ENCODE data around the gene PRKD2.

The PRKD2 gene

GRCh38 chr19:46648060-46648960 is 68.6 kb downstream of the PRKD2 start:
- TF ChIP-seq CTCF (conservative IDR thresholded peaks at IDR 0.05; ENCODE audit: control insufficient read depth, insufficient read depth, low read depth, low read length): no peak
- no peak overlapping the region for H3K4me3 ChIP-seq (ENCODE audit: control insufficient read depth, low read depth, low read length)
- no peak for DNase-seq (ENCODE audit: low read depth)

- no peak for TF ChIP-seq CTCF (conservative IDR thresholded peaks at IDR 0.05; ENCODE audit: control insufficient read depth, insufficient read depth, low read depth, low read length)
- no peak overlapping the region for H3K4me3 ChIP-seq (ENCODE audit: control insufficient read depth, low read depth, low read length)
- DNase-seq (ENCODE audit: low read depth): no peak
These were observed 70.5 kb downstream of the PRKD2 start for GRCh38 chr19:46646402-46646801.

DNA sequence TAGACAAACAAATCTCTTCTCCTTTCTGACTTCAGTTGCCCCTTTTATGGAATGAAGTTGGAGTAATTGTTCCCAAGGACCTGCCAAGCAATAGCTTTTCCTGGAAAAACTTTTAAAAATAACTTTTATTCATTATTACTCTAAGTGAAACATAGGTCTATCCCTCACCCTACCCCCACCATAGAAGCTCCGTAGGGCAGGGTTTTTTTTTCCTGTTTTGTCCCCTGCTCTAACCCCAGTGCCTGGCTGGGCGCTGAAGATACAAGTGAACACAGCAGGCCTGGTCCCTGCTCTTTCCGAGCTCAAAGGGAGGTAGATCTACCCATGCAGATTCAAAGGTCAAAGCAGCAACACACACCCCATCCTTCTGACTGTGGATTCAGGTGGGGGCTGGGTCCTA is 72.2 kb downstream of the PRKD2 start:
- DNase-seq (ENCODE audit: low read depth): no peak
- no peak overlapping the region for H3K4me3 ChIP-seq (ENCODE audit: control insufficient read depth, low read depth, low read length)
- TF ChIP-seq CTCF (conservative IDR thresholded peaks at IDR 0.05; ENCODE audit: control insufficient read depth, insufficient read depth, low read depth, low read length): no peak

GRCh38 chr19:46640656-46641055 is 76.3 kb downstream of the PRKD2 start:
- DNase-seq (ENCODE audit: low read depth): no peak

GRCh38 chr19:46639358-46640182 is 77.3 kb downstream of the PRKD2 start:
- TF ChIP-seq CTCF (conservative IDR thresholded peaks at IDR 0.05; ENCODE audit: control insufficient read depth, insufficient read depth, low read depth, low read length): no peak
- DNase-seq (ENCODE audit: low read depth): peak; percentile 69
- peak overlapping the region; percentile 48 for H3K4me3 ChIP-seq (ENCODE audit: control insufficient read depth, low read depth, low read length)

More at GRCh38 chr19:46640656-46641055, 76.3 kb downstream of the PRKD2 start:
- TF ChIP-seq CTCF (conservative IDR thresholded peaks at IDR 0.05; ENCODE audit: control insufficient read depth, insufficient read depth, low read depth, low read length): no peak
- H3K4me3 ChIP-seq (ENCODE audit: control insufficient read depth, low read depth, low read length): no peak overlapping the region

DNA sequence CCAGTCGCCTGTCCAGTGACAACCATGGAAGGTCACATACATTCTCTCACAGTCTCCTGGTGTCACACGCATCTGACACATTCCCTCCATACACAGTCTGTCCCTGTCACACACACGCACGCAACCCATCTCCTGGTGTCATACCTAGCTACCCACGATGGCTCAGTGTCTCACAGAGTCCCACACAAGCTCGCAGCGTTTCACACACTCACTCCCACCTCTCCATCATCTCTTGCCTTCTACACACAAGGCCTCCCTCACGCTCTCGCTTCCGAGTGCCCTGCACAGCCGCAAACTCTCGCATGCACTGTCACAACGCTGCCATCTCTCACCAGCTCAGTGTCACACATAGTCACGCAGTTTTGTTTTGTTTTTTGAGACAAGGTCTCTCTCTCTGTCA is 79.7 kb downstream of the PRKD2 start:
- H3K4me3 ChIP-seq (ENCODE audit: control insufficient read depth, low read depth, low read length): no peak overlapping the region
- TF ChIP-seq CTCF (conservative IDR thresholded peaks at IDR 0.05; ENCODE audit: control insufficient read depth, insufficient read depth, low read depth, low read length): no peak
- no peak for DNase-seq (ENCODE audit: low read depth)

All from fibroblast of mammary gland (primary cell).